T-helper 2 cell treated with Interferon-gamma antibody and Interleukin-4, amounts not matched to agents 100 ng/mL and 5 ng/mL, for 36 hours (primary cell): ENCODE results near the gene DHX35. TPM values are rescaled to one million over a fixed set of nuclear protein-coding genes. Genes with fewer than 3 reads are reported as not detected.

Source experiments
- intact Hi-C: fragments of 100-400 bp; cut with micrococcal nuclease; formaldehyde crosslinking; loops from one replicate; pipeline ENCODE4 v1.15.1; 2023
- total RNA-seq: library from RNA; stranded (reverse); gene quantifications from 2 replicates; pipeline ENCODE4 v1.2.3, GENCODE V29; 2022

The DHX35 gene, protein sequence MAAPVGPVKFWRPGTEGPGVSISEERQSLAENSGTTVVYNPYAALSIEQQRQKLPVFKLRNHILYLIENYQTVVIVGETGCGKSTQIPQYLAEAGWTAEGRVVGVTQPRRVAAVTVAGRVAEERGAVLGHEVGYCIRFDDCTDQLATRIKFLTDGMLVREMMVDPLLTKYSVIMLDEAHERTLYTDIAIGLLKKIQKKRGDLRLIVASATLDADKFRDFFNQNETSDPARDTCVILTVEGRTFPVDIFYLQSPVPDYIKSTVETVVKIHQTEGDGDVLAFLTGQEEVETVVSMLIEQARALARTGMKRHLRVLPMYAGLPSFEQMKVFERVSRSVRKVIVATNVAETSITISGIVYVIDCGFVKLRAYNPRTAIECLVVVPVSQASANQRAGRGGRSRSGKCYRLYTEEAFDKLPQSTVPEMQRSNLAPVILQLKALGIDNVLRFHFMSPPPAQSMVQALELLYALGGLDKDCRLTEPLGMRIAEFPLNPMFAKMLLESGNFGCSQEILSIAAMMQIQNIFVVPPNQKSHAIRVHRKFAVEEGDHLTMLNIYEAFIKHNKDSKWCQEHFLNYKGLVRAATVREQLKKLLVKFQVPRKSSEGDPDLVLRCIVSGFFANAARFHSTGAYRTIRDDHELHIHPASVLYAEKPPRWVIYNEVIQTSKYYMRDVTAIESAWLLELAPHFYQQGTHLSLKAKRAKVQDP
- 11.2 and 11.6 TPM in 2 replicates for total RNA-seq

DNA sequence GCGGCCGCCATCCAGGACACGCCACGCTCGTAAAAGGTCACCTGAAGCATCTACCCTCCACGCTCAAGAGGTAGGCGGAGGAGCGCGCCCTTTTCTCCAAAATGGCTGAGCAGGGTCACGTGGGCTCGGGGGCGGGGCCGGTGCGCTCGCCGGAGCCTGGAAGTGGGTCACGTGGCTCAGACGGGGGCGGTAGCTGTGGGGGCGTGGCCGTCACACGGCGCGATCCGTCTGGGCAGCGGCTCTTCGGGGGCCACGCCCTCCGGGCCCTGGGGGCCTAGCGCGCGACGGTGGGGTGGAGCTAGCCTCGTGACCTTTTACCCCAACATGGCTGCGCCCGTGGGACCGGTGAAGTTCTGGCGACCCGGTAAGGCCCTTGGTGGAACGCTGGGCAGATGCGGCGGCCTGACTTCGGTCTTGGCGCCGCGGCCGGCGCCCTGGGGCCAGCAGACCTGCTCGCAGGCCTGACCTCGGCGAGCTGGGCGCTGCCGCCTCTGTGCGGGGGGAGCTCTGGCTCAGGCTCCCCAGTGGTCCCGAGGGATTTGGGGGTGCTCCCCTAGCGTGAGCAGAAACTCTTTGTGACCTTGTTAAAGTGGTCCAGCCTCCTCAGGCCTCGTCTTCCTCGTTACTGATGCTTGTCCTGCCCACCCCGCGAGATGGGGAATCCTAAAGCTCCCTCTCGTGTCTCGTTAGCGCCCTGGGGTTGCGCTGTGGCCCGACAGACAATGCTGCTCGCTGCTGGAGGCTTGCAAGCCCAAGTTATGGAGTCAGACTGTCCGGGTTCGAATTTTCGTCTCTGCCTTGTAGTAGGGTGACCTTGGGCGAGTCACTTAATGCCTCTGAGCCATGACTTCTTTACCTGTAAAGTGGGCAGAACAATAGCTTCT lies at the start of gene DHX35:
DHX35 (plus strand) TSS at position 301 of the 884 bp plus-strand sequence; CDS start at position 325, 24 bp downstream.
- intact Hi-C loops = loop anchor here (1.0 to 2.0 kb wide), 4 partner anchors 36 to 214 kb away; partner anchors contain the start of genes ACTR5, FAM83D and PPP1R16B

GRCh38 chr20:38915355-38915754 lies 46.8 kb upstream of the DHX35 start:
- intact Hi-C loops = no loop called here

DNA sequence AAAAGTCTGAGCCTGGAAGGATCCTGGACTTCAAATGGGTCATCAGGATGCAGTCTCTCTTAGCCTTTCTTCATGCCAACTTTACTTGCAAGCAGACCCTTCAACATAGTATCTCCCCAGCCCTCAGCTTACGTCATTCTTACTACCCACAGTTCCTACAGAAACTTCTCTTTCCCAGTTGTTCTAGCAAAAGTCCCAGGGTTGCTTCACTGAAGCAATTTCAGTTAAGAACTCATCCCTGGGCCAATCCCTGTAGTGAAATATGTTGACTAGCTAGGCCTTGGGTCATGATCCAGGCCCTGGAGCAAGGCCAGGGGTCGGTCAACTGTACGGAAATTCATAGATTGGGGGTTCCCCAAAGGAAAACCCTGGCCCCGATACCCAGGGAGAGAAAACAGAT lies 44.5 kb upstream of the DHX35 start:
- intact Hi-C loops = no loop called here

- intact Hi-C loops = no loop called here
These were observed 44.0 kb upstream of the DHX35 start for GRCh38 chr20:38918172-38918571.

DNA sequence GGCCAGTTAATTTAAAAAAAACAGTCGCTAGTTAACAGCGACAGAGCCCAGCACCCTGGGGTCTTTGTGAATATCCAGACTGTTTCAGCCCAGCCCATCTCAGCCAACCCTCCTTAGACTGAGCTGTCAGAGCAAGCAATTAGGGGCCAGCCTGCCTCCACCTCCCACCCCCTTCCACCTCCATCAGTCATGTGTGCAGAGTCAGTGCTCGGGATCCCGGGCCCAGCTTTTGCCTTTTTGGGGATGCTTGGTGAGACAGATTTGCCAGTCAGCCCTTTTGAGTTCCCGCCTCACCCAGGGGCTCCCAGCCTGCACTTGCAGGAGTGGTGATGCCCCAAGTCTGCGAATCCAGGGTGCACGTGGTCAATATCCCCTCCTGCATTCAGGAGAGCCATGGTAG lies 42.5 kb upstream of the DHX35 start:
- intact Hi-C loops = no loop called here

- intact Hi-C loops = no loop called here
These were observed 41.7 kb upstream of the DHX35 start for GRCh38 chr20:38920411-38920810.

- intact Hi-C loops = no loop called here
These were observed 41.3 kb upstream of the DHX35 start for GRCh38 chr20:38920851-38921250.

GRCh38 chr20:38924718-38925117 lies 37.4 kb upstream of the DHX35 start:
- intact Hi-C loops = no loop called here

- intact Hi-C loops = loop anchor here (1.0 kb wide), 5 partner anchors 36 to 280 kb away; partner anchors contain the start of genes ACTR5, DHX35 and PPP1R16B
These were observed 35.8 kb upstream of the DHX35 start, which contains the start of gene FAM83D for GRCh38 chr20:38926142-38926933. Gene FAM83D, plus strand, starts transcription at chr20:38926417. Its CDS starts 26 bp downstream, at chr20:38926443.

DNA sequence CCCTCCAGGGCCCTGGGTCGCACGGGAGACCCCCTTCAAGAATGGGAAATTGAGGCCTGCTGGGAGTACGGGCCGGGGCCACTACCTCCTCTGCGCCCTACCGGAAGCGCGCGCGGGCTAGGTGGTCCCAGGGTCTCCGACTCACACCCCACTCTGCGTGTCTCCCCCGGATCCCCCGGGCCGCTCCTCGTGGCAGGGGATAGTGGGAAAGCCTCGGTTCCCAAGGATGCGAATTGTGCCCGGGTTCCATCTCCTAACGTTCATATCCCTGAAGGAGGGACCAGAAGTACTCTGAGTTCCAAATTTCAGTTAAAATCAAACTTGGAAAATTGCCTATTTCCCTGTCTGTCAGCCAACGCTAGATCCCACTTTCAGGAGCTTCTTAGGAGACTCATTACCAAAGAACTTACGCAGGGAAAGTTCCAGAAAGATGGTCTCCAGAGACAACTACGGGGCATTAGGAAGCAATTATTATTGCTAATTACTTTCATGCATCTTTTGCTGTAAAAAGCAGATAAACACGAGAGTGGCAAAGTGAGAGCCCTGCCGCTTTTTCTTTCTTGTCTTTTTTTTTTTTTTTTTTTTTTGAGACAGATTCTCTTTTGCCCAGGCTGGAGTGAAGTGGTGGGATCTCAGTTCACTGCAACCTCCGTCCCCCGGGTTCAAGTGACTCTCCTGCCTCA lies 35.1 kb upstream of the DHX35 start:
- intact Hi-C loops = loop anchor here (1.0 kb wide), 5 partner anchors 35 to 281 kb away; partner anchors contain the start of genes ACTR5, DHX35 and PPP1R16B

- intact Hi-C loops = no loop called here
These were observed 34.1 kb upstream of the DHX35 start for GRCh38 chr20:38927902-38928578.

DNA sequence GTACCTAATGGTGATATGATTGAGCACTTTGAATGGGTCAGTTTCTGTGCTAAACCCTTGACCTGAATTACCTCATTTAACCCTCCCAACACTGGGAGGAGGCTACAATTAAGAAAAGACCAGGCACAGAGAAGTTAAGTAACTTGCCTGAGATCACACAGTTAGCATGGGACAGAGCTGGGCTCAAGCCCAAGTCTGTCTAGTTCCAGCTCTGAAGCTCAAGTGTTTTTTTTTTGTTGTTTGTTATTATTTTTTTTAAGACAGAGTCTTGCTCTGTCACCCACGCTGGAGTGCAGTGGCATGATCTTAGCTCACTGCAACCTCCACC lies 31.9 kb upstream of the DHX35 start:
- intact Hi-C loops = no loop called here

- intact Hi-C loops = no loop called here
These were observed 30.2 kb upstream of the DHX35 start for GRCh38 chr20:38931984-38932383.

DNA sequence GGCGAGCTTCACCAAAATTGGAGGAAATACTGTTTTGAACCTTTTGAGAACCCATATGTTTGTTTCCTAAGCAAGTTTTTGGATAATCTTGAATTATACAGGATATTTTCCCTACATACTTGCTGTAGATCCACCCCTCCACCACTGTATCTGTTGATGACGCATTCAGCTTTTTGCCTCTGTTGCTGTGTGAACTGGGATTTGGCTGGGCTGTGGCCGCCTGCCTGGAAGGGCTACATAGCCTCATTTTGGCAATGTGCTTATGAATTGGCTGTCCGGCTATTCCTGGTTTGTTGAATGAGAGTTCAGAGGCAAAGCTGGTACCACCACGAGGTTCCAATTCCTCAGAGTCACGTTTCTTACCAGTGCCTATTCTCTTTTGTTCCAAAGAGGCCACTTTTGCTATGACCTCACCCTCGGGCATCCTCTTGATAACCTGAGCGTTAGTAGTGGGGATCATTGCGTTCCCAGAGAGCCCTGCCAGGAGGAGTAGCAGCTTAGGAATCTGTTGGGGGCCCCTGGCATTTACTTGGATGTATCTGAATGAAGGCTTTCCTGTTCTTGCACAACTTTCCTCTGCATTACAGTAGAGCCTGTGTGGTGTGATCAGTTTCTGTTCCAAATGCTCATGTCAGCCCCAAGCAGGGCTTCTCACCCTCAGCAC lies 29.6 kb upstream of the DHX35 start:
- intact Hi-C loops = no loop called here

GRCh38 chr20:38934530-38934929 lies 27.6 kb upstream of the DHX35 start:
- intact Hi-C loops = no loop called here

DNA sequence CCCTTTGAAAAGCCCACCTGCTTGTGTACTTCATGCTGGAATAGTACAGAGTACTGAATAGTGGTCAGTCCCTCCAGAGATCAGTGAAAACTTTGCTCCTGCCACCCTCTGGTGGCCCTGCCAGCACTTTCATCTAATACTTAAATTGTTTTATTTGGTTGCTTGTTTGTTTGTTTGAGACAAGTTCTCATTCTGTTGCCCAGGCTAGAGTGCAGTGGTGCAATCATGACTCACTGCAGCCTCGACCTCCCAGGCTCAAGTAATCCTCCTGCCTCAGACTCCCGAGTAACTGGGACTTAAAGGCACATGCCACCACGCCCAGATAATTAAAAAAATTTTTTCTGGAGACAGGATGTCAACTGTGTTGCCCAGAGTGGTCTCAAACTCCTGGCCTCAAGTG lies 26.9 kb upstream of the DHX35 start:
- intact Hi-C loops = no loop called here

GRCh38 chr20:38935967-38936407 lies 26.2 kb upstream of the DHX35 start:
- intact Hi-C loops = no loop called here

GRCh38 chr20:38937000-38937399 lies 25.1 kb upstream of the DHX35 start:
- intact Hi-C loops = no loop called here

DNA sequence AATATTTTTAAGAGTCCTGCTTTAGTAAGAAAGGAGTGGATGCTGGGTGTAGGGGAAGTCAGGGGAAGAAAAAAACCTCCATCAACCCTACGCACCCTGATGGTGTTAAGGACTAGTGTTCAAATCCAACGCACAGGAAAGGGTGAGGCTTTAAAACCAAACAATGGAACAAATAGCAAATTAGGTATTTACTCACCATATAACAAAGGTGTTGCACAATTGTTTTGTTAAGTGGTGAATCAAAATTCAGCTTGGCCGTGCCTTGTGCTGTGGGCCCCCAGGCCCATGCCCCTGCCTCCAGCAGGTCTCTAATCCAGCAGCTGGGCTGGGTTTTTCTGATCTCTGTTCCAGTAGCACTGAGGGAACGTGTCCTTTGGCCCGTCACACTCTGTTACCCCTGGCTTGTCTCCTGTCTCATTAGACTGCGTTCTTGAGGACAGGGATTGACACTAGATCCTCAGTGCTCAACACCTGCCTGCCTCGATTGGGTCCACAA lies 24.1 kb upstream of the DHX35 start:
- intact Hi-C loops = no loop called here
